GM21825 (cell line): ENCODE measurements around the gene NXPH2.

Experiments
- ATAC-seq: cut with Tn5 transposase; IDR thresholded peaks from one replicate; pipeline ENCODE4 v1.9.1; 2021; ENCODE audit warnings: mild to moderate bottlenecking, moderate library complexity; ENCODE audit not compliant: unreplicated experiment

Gene NXPH2

GRCh38 chr2:138712212-138712979 is 67.8 kb downstream of the NXPH2 start:
- ATAC-seq: peak; percentile 92

- ATAC-seq: peak; percentile 56
These were observed 68.4 kb downstream of the NXPH2 start for GRCh38 chr2:138711812-138712211.

GRCh38 chr2:138708682-138709241 is 71.4 kb downstream of the NXPH2 start:
- ATAC-seq: no peak

- ATAC-seq: no peak
These were observed 72.7 kb downstream of the NXPH2 start for GRCh38 chr2:138707392-138708074.

- ATAC-seq: no peak
These were observed 76.9 kb downstream of the NXPH2 start for GRCh38 chr2:138703242-138703641.

GRCh38 chr2:138700716-138701115 is 79.5 kb downstream of the NXPH2 start:
- ATAC-seq: no peak

- no peak for ATAC-seq
These were observed 80.8 kb downstream of the NXPH2 start for GRCh38 chr2:138699421-138699820.

- no peak for ATAC-seq
These were observed 81.8 kb downstream of the NXPH2 start for GRCh38 chr2:138698428-138698827.

- ATAC-seq: no peak
These were observed 88.5 kb downstream of the NXPH2 start for GRCh38 chr2:138691667-138692066.

- ATAC-seq: no peak
These were observed 90.5 kb downstream of the NXPH2 start for GRCh38 chr2:138689705-138690104.

- ATAC-seq: no peak
These were observed 98.0 kb downstream of the NXPH2 start for GRCh38 chr2:138682163-138682562.

- ATAC-seq: no peak
These were observed 103.0 kb downstream of the NXPH2 start for GRCh38 chr2:138677221-138677620.

GRCh38 chr2:138676619-138677021 is 103.6 kb downstream of the NXPH2 start:
- no peak for ATAC-seq

GRCh38 chr2:138671566-138671965 is 108.6 kb downstream of the NXPH2 start:
- no peak for ATAC-seq

- no peak for ATAC-seq
These were observed 109.5 kb downstream of the NXPH2 start for GRCh38 chr2:138670734-138671133.

GRCh38 chr2:138665937-138666336 is 114.3 kb downstream of the NXPH2 start:
- ATAC-seq: no peak

GRCh38 chr2:138658187-138658894 is 121.8 kb downstream of the NXPH2 start:
- ATAC-seq: no peak

GRCh38 chr2:138654146-138654545 is 126.0 kb downstream of the NXPH2 start:
- ATAC-seq: no peak

- ATAC-seq: no peak
These were observed 127.8 kb downstream of the NXPH2 start for GRCh38 chr2:138652378-138652777.

- no peak for ATAC-seq
These were observed 130.6 kb downstream of the NXPH2 start for GRCh38 chr2:138649571-138649970.

- ATAC-seq: no peak
These were observed 131.6 kb downstream of the NXPH2 start for GRCh38 chr2:138648606-138649005.
